Neural cell (in vitro differentiated cells): Measurements from ENCODE around the gene GABRD.

Source experiments
- CTCF ChIP-seq: fragments of 450-650 bp; IDR thresholded peaks from 2 replicates; pipeline ENCODE4 v1.5.1; 2014; ENCODE audit warnings: antibody characterized with exemption, mild to moderate bottlenecking, moderate library complexity; ENCODE audit not compliant: poor library complexity, severe bottlenecking
- EP300 ChIP-seq: fragments of 450-650 bp; conservative IDR thresholded peaks from 2 replicates; pipeline ENCODE4 v1.6.1; 2014; ENCODE audit warnings: antibody characterized with exemption, mild to moderate bottlenecking, moderate library complexity; ENCODE audit not compliant: poor library complexity, severe bottlenecking
- EZH2 ChIP-seq: fragments of 200-600, 300-800 bp; shearing (Covaris generic), sonication (generic); IDR thresholded peaks from 2 replicates; pipeline ENCODE4 v1.6.1; 2014; ENCODE audit warnings: antibody characterized with exemption, low read length, borderline replicate concordance, mild to moderate bottlenecking; ENCODE audit not compliant: insufficient read depth, poor library complexity, severe bottlenecking
- MXI1 ChIP-seq: fragments of 450-650 bp; conservative IDR thresholded peaks from 2 replicates; pipeline ENCODE4 v1.6.1; 2014; ENCODE audit warnings: antibody characterized with exemption, mild to moderate bottlenecking; ENCODE audit not compliant: poor library complexity, severe bottlenecking
- POLR2AphosphoS5 ChIP-seq: IDR thresholded peaks from 2 replicates; pipeline ENCODE4 v1.6.1; 2012
- RAD21 ChIP-seq: fragments of 450-650 bp; conservative IDR thresholded peaks from 2 replicates; pipeline ENCODE4 v1.6.1; 2014; ENCODE audit warnings: antibody characterized with exemption, mild to moderate bottlenecking, moderate library complexity
- REST ChIP-seq: IDR thresholded peaks from 2 replicates; pipeline ENCODE4 v1.6.1; 2012; ENCODE audit warnings: borderline replicate concordance
- SMC3 ChIP-seq: fragments of 450-650 bp; conservative IDR thresholded peaks from 2 replicates; pipeline ENCODE4 v1.6.1; 2014; ENCODE audit warnings: antibody characterized with exemption, mild to moderate bottlenecking, moderate library complexity; ENCODE audit not compliant: poor library complexity
- TAF1 ChIP-seq: IDR thresholded peaks from 2 replicates; pipeline ENCODE4 v1.6.1; 2012; ENCODE audit warnings: low read depth

GRCh38 chr1:2024887-2025286 lies 5.7 kb downstream of the GABRD start:
- TF ChIP-seq CTCF = no peak
- TF ChIP-seq MXI1 = no peak
- no peak for TF ChIP-seq EP300
- TF ChIP-seq POLR2AphosphoS5 = no peak
- TF ChIP-seq TAF1 = no peak
- TF ChIP-seq EZH2 = no peak
- no peak for TF ChIP-seq SMC3
- TF ChIP-seq REST = no peak
- TF ChIP-seq RAD21 = no peak
